Neural cell (in vitro differentiated cells): ENCODE results near the gene CDK2AP2. TPM values are rescaled to one million over a fixed set of nuclear protein-coding genes. Genes with fewer than 3 reads are reported as not detected.

Source experiments
- H2AFZ ChIP-seq: fragments of 200-600, 300-800 bp; sonication (generic), shearing (Covaris generic); 2 replicates; pipeline ENCODE4 v1.6.0; 2014; ENCODE audit warnings: low read depth, mild to moderate bottlenecking, antibody characterized with exemption, low read length, moderate library complexity
- H3F3A ChIP-seq: fragments of 200-600 bp; shearing (Covaris generic); 2 replicates; pipeline ENCODE4 v1.6.1; 2016; ENCODE audit warnings: mild to moderate bottlenecking, moderate library complexity, mixed read lengths, antibody characterized with exemption, low read length; ENCODE audit not compliant: insufficient read depth, poor library complexity, severe bottlenecking
- H3K27ac ChIP-seq: fragments of 200-600, 300-800 bp; sonication (generic), shearing (Covaris generic); 2 replicates; pipeline ENCODE4 v1.5.1; 2014; ENCODE audit warnings: mild to moderate bottlenecking, low read length, moderate library complexity
- H3K27me3 ChIP-seq: fragments of 300-800, 200-600 bp; sonication (generic), shearing (Covaris generic); 2 replicates; pipeline ENCODE4 v1.6.0; 2014; ENCODE audit warnings: mild to moderate bottlenecking, low read depth, low read length, moderate library complexity; ENCODE audit not compliant: insufficient read depth
- H3K36me3 ChIP-seq: fragments of 300-800, 200-600 bp; sonication (generic), shearing (Covaris generic); 2 replicates; pipeline ENCODE4 v1.5.1; 2014; ENCODE audit warnings: mild to moderate bottlenecking, antibody characterized with exemption, low read length, moderate library complexity; ENCODE audit not compliant: insufficient read depth
- H3K4me2 ChIP-seq: fragments of 300-800, 200-600 bp; sonication (generic), shearing (Covaris generic); 2 replicates; pipeline ENCODE4 v1.6.0; 2014; ENCODE audit warnings: mild to moderate bottlenecking, low read length
- H3K4me3 ChIP-seq: fragments of 300-800, 200-600 bp; sonication (generic), shearing (Covaris generic); 2 replicates; pipeline ENCODE4 v1.5.1; 2014; ENCODE audit warnings: mild to moderate bottlenecking, low read length, moderate library complexity
- H3K79me2 ChIP-seq: fragments of 200-600 bp; shearing (Covaris generic); replicated peaks from 2 replicates; pipeline ENCODE4 v1.6.0; 2014; ENCODE audit warnings: mild to moderate bottlenecking, low read length, moderate library complexity; ENCODE audit not compliant: insufficient read depth
- H3K9ac ChIP-seq: fragments of 300-800, 200-600 bp; sonication (generic), shearing (Covaris generic); 2 replicates; pipeline ENCODE4 v1.6.1; 2016; ENCODE audit warnings: mild to moderate bottlenecking, low read length, mixed read lengths
- H3K9me2 ChIP-seq: fragments of 200-600 bp; shearing (Covaris generic); 2 replicates; pipeline ENCODE4 v1.6.1; 2016; ENCODE audit warnings: mild to moderate bottlenecking, low read length, mixed read lengths; ENCODE audit not compliant: insufficient read depth
- H3K9me3 ChIP-seq: fragments of 200-600, 300-800 bp; sonication (generic), shearing (Covaris generic); 2 replicates; pipeline ENCODE4 v1.6.1; 2016; ENCODE audit warnings: mild to moderate bottlenecking, mixed run types, low read length, moderate library complexity, mixed read lengths
- H4K20me1 ChIP-seq: fragments of 200-600 bp; shearing (Covaris generic); 2 replicates; pipeline ENCODE4 v1.6.1; 2016; ENCODE audit warnings: mild to moderate bottlenecking, mixed run types; ENCODE audit not compliant: insufficient read depth
- EP300 ChIP-seq: fragments of 450-650 bp; conservative IDR thresholded peaks from 2 replicates; pipeline ENCODE4 v1.6.1; 2014; ENCODE audit warnings: antibody characterized with exemption, mild to moderate bottlenecking, moderate library complexity; ENCODE audit not compliant: poor library complexity, severe bottlenecking
- EZH2 ChIP-seq: fragments of 200-600, 300-800 bp; shearing (Covaris generic), sonication (generic); IDR thresholded peaks from 2 replicates; pipeline ENCODE4 v1.6.1; 2014; ENCODE audit warnings: antibody characterized with exemption, low read length, borderline replicate concordance, mild to moderate bottlenecking; ENCODE audit not compliant: insufficient read depth, poor library complexity, severe bottlenecking
- MXI1 ChIP-seq: fragments of 450-650 bp; conservative IDR thresholded peaks from 2 replicates; pipeline ENCODE4 v1.6.1; 2014; ENCODE audit warnings: antibody characterized with exemption, mild to moderate bottlenecking; ENCODE audit not compliant: poor library complexity, severe bottlenecking
- POLR2AphosphoS5 ChIP-seq: IDR thresholded peaks from 2 replicates; pipeline ENCODE4 v1.6.1; 2012
- RAD21 ChIP-seq: fragments of 450-650 bp; conservative IDR thresholded peaks from 2 replicates; pipeline ENCODE4 v1.6.1; 2014; ENCODE audit warnings: antibody characterized with exemption, mild to moderate bottlenecking, moderate library complexity
- SMC3 ChIP-seq: fragments of 450-650 bp; conservative IDR thresholded peaks from 2 replicates; pipeline ENCODE4 v1.6.1; 2014; ENCODE audit warnings: antibody characterized with exemption, mild to moderate bottlenecking, moderate library complexity; ENCODE audit not compliant: poor library complexity
- TAF1 ChIP-seq: IDR thresholded peaks from 2 replicates; pipeline ENCODE4 v1.6.1; 2012; ENCODE audit warnings: low read depth
- polyA plus RNA-seq: library from polyadenylated mRNA; depleted of rRNA; stranded (reverse); fragments of >200 nt; gene quantifications from 2 replicates; pipeline ENCODE4 v1.2.3, GENCODE V29; 2014
- TF ChIP-seq, protein P1 (sequence below): fragments of 450-650 bp; IDR thresholded peaks from 2 replicates; pipeline ENCODE4 v1.5.1; 2014; ENCODE audit warnings: antibody characterized with exemption, mild to moderate bottlenecking, moderate library complexity; ENCODE audit not compliant: poor library complexity, severe bottlenecking
- TF ChIP-seq, protein P2 (sequence below): IDR thresholded peaks from 2 replicates; pipeline ENCODE4 v1.6.1; 2012; ENCODE audit warnings: borderline replicate concordance

The CDK2AP2 gene
- polyA plus RNA-seq, 1 donor from 2014 or later: 18.1 TPM

DNA sequence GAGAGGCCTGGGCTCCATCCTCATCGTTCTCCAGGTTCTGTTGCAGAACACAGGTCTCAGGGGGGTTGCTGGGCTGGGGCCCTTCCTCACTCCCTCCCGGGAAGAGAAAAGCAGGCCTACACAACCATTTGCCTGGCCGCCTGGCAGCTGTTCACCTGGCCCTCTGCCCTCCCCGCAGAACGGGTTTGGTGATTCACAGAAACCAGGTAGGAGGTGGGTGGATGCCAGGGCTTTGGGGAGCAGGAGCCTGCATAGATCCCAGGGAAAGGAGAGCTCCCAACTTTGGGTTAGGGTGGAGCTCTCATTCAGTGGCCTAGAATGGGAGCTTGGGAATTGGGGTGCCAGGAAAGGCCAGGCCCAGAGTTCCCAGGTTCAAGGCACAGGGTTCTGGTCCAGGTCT, 39.9 kb downstream of the CDK2AP2 start:
- H3K9me3 ChIP-seq: no peaks in the 10 kb centered on the region
- H3K9me2 ChIP-seq: no peaks in the 10 kb centered on the region
- no peaks in the 10 kb centered on the region for H3K27me3 ChIP-seq
- no peaks in the 10 kb centered on the region for H3F3A ChIP-seq
- H3K36me3 ChIP-seq: no peaks in the 10 kb centered on the region
- H3K4me2 ChIP-seq: peak overlapping the region; percentile 94
- no peak overlapping the region for H3K27ac ChIP-seq
- H3K79me2 ChIP-seq: no peaks in the 10 kb centered on the region
- TF ChIP-seq EZH2 (no peak), MXI1 (no peak), RAD21 (no peak), TAF1 (no peak), SMC3 (no peak)
- H4K20me1 ChIP-seq: no peaks in the 10 kb centered on the region
- H2AFZ ChIP-seq: no peak overlapping the region
- H3K9ac ChIP-seq: peak overlapping the region; percentile 86
- peak overlapping the region; percentile 95 for H3K4me3 ChIP-seq

DNA sequence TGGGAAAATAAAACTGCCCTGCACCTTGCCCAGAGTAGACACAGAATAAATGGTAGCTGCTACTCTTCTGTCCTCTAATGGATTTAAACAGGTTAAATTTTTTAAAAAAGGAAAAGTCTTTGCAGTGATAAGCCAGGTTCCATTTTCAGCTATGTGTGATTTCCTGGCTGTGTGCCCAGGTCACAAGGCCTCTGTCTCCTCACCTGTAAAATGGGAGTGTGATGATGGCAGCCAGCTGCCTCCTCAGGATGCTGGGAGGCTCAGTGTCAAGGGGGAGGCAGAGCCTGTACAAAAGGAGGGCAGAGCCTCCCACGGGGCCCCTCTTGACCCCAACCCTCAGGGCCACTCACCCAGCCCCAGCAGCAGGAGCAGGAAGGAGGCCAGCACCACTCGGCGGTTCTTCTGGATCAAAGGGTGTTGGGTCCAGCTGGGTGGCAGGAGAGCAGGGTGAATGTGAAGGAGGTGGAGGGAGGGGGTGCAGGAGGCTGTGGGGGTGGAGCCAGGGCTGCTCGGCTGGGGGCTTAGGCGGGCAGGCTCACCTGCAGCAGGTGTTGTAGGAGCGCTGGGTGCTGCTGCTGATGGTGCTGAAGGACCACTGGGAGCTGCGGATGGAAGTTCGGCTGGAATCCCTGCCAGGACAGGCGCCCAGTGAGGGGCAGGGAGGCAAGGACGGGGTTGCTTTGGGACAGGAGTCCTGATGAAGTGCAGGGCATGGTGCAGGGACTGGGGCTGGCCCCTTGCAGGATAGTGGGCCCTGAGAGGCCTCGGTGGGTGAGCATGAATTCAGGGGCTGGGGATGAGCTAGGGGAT, 40.8 kb downstream of the CDK2AP2 start:
- no peaks in the 10 kb centered on the region for H3K79me2 ChIP-seq
- TF ChIP-seq MXI1: no peak
- no peak for TF ChIP-seq TAF1
- TF ChIP-seq EZH2: no peak
- no peak for TF ChIP-seq SMC3
- TF ChIP-seq, protein P1, sequence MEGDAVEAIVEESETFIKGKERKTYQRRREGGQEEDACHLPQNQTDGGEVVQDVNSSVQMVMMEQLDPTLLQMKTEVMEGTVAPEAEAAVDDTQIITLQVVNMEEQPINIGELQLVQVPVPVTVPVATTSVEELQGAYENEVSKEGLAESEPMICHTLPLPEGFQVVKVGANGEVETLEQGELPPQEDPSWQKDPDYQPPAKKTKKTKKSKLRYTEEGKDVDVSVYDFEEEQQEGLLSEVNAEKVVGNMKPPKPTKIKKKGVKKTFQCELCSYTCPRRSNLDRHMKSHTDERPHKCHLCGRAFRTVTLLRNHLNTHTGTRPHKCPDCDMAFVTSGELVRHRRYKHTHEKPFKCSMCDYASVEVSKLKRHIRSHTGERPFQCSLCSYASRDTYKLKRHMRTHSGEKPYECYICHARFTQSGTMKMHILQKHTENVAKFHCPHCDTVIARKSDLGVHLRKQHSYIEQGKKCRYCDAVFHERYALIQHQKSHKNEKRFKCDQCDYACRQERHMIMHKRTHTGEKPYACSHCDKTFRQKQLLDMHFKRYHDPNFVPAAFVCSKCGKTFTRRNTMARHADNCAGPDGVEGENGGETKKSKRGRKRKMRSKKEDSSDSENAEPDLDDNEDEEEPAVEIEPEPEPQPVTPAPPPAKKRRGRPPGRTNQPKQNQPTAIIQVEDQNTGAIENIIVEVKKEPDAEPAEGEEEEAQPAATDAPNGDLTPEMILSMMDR: no peak
- TF ChIP-seq EP300: no peak
- TF ChIP-seq POLR2AphosphoS5: no peak
- TF ChIP-seq, protein P2, sequence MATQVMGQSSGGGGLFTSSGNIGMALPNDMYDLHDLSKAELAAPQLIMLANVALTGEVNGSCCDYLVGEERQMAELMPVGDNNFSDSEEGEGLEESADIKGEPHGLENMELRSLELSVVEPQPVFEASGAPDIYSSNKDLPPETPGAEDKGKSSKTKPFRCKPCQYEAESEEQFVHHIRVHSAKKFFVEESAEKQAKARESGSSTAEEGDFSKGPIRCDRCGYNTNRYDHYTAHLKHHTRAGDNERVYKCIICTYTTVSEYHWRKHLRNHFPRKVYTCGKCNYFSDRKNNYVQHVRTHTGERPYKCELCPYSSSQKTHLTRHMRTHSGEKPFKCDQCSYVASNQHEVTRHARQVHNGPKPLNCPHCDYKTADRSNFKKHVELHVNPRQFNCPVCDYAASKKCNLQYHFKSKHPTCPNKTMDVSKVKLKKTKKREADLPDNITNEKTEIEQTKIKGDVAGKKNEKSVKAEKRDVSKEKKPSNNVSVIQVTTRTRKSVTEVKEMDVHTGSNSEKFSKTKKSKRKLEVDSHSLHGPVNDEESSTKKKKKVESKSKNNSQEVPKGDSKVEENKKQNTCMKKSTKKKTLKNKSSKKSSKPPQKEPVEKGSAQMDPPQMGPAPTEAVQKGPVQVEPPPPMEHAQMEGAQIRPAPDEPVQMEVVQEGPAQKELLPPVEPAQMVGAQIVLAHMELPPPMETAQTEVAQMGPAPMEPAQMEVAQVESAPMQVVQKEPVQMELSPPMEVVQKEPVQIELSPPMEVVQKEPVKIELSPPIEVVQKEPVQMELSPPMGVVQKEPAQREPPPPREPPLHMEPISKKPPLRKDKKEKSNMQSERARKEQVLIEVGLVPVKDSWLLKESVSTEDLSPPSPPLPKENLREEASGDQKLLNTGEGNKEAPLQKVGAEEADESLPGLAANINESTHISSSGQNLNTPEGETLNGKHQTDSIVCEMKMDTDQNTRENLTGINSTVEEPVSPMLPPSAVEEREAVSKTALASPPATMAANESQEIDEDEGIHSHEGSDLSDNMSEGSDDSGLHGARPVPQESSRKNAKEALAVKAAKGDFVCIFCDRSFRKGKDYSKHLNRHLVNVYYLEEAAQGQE: no peak
- TF ChIP-seq RAD21: no peak
- no peak overlapping the region for H3K27ac ChIP-seq
- H3K9ac ChIP-seq: no peak overlapping the region
- no peak overlapping the region for H3K4me2 ChIP-seq
- no peaks in the 10 kb centered on the region for H3F3A ChIP-seq
- H4K20me1 ChIP-seq: no peaks in the 10 kb centered on the region
- H3K9me2 ChIP-seq: no peaks in the 10 kb centered on the region
- H2AFZ ChIP-seq: no peak overlapping the region
- no peaks in the 10 kb centered on the region for H3K9me3 ChIP-seq
- H3K27me3 ChIP-seq: no peaks in the 10 kb centered on the region
- H3K4me3 ChIP-seq: no peak overlapping the region
- H3K36me3 ChIP-seq: no peaks in the 10 kb centered on the region
